AG04450 (cell line): Measurements from ENCODE around the gene GRID1. TPM values are rescaled to one million over a fixed set of nuclear protein-coding genes. Genes with fewer than 3 reads are reported as not detected.

Source experiments
- CTCF ChIA-PET: fragments of 300-600, 350-600 bp; formaldehyde crosslinking; extraction: SDS; loops from one replicate; lab custom pipeline; 2022; ENCODE audit warnings: antibody characterized with exemption, inconsistent platforms; lab: Charles Lee
- POLR2A ChIA-PET: fragments of 350-600 bp; formaldehyde crosslinking; extraction: SDS; loops from one replicate; lab custom pipeline; 2021; ENCODE audit warnings: antibody characterized with exemption, inconsistent platforms; lab: Yijun Ruan, JAX
- DNase-seq: peaks from one replicate; pipeline ENCODE4 v3.0.0-alpha.2; 2011; ENCODE audit warnings: low read depth, low spot score
- H3K27ac ChIP-seq: one replicate; pipeline ENCODE4 v1.5.1; 2012; ENCODE audit warnings: low read depth, low read length, control low read depth
- H3K27me3 ChIP-seq: one replicate; pipeline ENCODE4 v1.6.0; 2012; ENCODE audit warnings: low read length; ENCODE audit not compliant: control insufficient read depth, insufficient read depth
- H3K4me3 ChIP-seq: 2 replicates; pipeline ENCODE4 v1.5.1; 2011; ENCODE audit warnings: mild to moderate bottlenecking, low read depth, low read length, control low read depth
- H3K9me3 ChIP-seq: 2 replicates; pipeline ENCODE4 v1.5.1; 2012; ENCODE audit warnings: low read length; ENCODE audit not compliant: control insufficient read depth, insufficient read depth
- CTCF ChIP-seq: IDR thresholded peaks from 2 replicates; pipeline ENCODE4 v1.5.1; 2011; ENCODE audit warnings: low read depth, low read length, control low read depth, inconsistent platforms
- polyA plus RNA-seq: library from polyadenylated mRNA; depleted of rRNA; stranded (reverse); fragments of >200 nt; gene quantifications from 2 replicates; pipeline ENCODE4 v1.2.3, GENCODE V29; 2011

GRID1 gene
- polyA plus RNA-seq, 1 experiment, result not detected

- CTCF ChIA-PET, result no interaction called here
- TF ChIP-seq CTCF, result no peak
- POLR2A ChIA-PET, result no interaction called here
- Histone ChIP-seq H3K4me3 (no peak overlapping the region), H3K27ac (no peak overlapping the region), H3K9me3 (no peaks in the 10 kb centered on the region), H3K27me3 (no peaks in the 10 kb centered on the region)
- DNase-seq, result no peak
Measured at GRCh38 chr10:86281396-86281795, 85.2 kb downstream of the GRID1 start.

- Histone ChIP-seq H3K27me3 (no peaks in the 10 kb centered on the region), H3K4me3 (no peak overlapping the region), H3K9me3 (no peaks in the 10 kb centered on the region), H3K27ac (no peak overlapping the region)
- POLR2A ChIA-PET, result no interaction called here
- no peak for TF ChIP-seq CTCF
- CTCF ChIA-PET, result no interaction called here
- DNase-seq, result no peak
Measured at GRCh38 chr10:86269332-86269731, 97.3 kb downstream of the GRID1 start.

- DNase-seq, result no peak
- H3K4me3 ChIP-seq, result no peak overlapping the region
- no peaks in the 10 kb centered on the region for H3K9me3 ChIP-seq
- no peak for TF ChIP-seq CTCF
- H3K27me3 ChIP-seq, result no peaks in the 10 kb centered on the region
- ChIA-PET CTCF (no interaction called here), POLR2A (no interaction called here)
- H3K27ac ChIP-seq, result no peak overlapping the region
Measured at GRCh38 chr10:86267286-86268195, 99.1 kb downstream of the GRID1 start.

GRCh38 chr10:86266446-86267242 is 100.0 kb downstream of the GRID1 start:
- DNase-seq, result no peak
- no peak for TF ChIP-seq CTCF
- Histone ChIP-seq H3K27me3 (no peaks in the 10 kb centered on the region), H3K4me3 (no peak overlapping the region), H3K27ac (no peak overlapping the region), H3K9me3 (no peaks in the 10 kb centered on the region)
- CTCF ChIA-PET, result no interaction called here
- POLR2A ChIA-PET, result no interaction called here

GRCh38 chr10:86265895-86266259 is 100.7 kb downstream of the GRID1 start:
- CTCF ChIA-PET, result no interaction called here
- no peaks in the 10 kb centered on the region for H3K27me3 ChIP-seq
- H3K27ac ChIP-seq, result no peak overlapping the region
- DNase-seq, result no peak
- H3K9me3 ChIP-seq, result no peaks in the 10 kb centered on the region
- no peak for TF ChIP-seq CTCF
- POLR2A ChIA-PET, result no interaction called here
- H3K4me3 ChIP-seq, result no peak overlapping the region
